GM18519 (cell line): ENCODE data around the gene HEATR3.

Source experiments
- ATAC-seq: cut with Tn5 transposase; IDR thresholded peaks from one replicate; pipeline ENCODE4 v1.9.1; 2021; ENCODE audit warnings: mild to moderate bottlenecking, moderate library complexity; ENCODE audit not compliant: unreplicated experiment, low FRiP score

The HEATR3 gene, protein sequence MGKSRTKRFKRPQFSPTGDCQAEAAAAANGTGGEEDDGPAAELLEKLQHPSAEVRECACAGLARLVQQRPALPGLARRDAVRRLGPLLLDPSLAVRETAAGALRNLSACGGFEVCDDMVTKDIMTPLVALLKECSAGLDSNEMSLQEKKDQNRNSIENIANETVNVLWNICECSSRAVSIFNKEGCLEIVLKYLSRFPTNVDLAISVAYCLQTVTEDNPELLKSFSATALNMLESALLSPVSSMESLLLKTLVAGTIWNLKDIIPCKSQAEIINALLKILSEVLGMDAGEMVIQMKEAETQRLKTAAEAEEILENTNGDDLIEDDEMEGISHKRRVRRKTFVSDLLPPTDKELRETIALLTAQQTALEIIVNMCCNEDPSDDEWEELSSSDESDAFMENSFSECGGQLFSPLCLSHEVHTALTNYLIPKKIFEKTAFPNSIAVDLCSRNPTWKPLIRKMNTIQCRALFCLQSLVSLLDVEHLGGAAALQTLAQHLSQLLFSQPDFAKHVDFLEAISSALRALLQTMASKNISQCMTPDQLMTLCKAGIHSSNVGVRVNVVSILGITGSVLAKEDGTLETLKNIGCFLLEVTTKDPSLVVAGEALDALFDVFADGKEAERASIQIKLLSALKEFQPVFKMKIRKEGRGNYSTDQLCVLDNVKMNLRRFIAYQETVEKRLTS

GRCh38 chr16:50065624-50066481 is at the start of gene HEATR3:
TSS of gene HEATR3 (plus strand) at chr16:50065970. CDS start at chr16:50066132, 162 bp downstream.
- peak; percentile 51 for ATAC-seq

GRCh38 chr16:50017553-50017952 is 48.2 kb upstream of the HEATR3 start:
- no peak for ATAC-seq

DNA sequence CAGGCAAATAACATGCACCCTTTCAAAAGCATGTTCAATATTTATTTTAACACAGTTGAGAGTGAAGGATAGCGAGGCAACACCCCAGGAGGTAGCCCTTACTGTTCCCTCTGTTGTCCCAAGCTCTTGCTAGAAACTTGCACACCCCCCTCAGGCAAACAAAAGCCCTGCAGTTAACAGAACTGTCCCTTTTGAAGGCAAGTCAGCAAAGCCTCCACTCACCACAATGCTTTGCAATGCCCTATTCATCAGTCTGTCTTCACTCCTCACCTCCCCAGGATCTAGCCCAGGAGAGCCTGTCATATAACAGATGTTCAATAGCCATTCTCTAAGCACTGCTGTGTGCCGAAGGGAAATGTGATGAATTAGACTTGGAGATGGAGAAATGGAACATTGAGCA is 44.2 kb upstream of the HEATR3 start:
- ATAC-seq, result no peak

- no peak for ATAC-seq
Measured at GRCh38 chr16:50023641-50024040, 42.1 kb upstream of the HEATR3 start.

GRCh38 chr16:50024207-50024606 is 41.6 kb upstream of the HEATR3 start:
- ATAC-seq, result no peak

DNA sequence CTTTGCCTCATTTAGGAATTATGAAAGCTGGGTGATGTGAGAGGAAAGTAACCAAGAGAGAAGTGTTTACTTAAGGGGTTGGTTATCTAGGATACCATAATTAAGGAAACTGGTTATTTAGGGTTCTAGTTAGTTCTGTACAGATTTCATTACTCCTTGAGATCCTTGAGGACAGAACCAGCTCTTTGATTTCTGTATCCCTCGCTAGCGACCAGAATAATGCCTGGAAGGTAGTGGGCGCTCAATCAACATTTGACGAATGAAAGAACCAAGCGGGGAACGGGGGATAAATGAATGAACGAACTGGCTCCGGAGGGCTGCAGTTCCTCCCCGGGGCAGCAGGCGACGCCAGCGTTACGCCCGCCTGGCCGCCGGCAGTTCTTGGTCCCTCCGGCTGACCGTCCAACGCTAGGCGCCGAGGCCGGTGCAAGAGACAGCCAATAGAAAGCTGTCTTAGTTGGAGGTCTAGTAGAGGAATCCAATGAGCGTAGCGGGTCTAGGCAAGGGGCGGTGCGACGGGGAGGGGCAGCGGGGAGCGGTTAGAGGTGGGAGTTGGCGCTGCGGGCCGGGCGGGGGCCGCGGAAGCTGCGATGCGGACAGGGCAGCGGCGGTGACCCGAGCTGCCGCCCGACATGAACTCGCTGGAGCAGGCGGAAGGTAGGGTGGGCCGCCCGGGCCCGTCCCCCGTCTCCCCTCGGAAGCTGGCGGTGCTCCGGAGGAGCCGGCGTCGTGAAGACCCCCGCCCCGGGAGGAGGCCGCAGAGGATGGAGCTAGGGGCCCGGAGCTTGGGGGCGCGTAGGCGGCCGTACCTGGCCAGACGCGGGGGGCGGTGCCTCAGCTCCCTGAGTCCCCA is 40.9 kb upstream of the HEATR3 start, which contains the start of gene CNEP1R1:
Gene CNEP1R1 (plus strand): TSS at position 542 of the 853 bp plus-strand sequence. CDS start 91 bp downstream, at position 633.
- ATAC-seq, result peak; percentile 99

GRCh38 chr16:50025537-50025931 is 40.2 kb upstream of the HEATR3 start:
- ATAC-seq, result no peak

DNA sequence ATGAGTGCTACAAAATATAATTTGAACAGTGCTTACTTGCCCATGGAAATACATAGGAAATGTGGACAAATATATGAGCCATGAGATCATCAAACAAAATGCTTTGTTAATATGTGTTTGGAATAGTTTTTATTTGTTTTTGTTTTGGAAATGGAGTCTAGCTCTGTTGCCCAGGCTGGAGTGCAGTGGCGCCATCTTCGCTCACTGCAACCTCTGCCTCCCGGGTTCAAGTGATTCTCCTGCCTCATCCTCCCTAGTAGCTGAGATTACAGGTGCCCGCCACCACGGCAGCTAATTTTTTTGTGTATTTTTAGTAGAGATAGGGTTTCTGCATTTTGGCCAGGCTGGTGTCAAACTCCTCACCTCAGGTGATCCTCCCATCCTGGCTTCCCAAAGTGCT is 37.9 kb upstream of the HEATR3 start:
- no peak for ATAC-seq

DNA sequence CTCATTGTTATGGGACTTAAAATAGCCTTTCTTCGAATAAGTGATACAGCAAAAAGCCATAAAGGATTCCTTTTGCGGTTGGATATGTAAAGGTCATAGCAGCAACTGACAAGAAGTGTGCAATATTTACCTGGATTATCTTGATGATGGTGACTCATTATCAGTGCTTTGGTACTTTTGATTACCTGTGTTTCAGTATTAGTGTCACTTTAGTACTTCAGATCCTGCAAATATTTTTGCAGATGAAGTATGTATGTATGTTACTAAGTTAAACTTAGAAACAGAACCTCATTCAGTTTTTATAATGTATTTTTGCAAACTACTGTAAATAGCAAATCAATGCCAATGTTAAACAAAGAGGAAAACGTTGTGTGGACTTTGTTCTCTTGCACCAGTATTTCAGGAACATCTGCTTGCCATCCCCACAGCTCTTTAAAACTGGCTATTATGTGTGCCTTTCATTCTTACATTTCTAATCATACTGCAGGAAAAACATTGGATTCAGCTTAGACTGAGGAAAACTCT is 30.2 kb upstream of the HEATR3 start:
- no peak for ATAC-seq

DNA sequence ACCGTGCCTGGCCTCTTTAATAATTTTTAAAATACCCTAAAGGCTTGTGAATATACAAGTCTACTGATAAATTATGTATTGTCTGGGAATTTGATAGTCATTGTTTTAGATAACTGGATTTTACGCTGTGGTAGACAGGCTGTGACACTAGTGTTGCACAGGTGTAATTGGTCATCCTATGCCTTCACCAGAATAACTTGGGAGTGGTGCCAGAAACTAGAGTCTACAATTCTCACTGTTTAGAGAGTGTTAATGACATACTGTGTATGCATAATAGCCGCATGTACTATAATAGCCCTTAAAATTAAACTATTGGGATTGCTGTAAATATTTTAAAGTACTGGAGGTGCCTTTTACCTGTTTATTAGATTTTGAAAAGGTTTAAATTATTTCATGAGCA is 29.3 kb upstream of the HEATR3 start:
- ATAC-seq, result no peak

- ATAC-seq, result no peak
Measured at GRCh38 chr16:50037662-50038220, 28.0 kb upstream of the HEATR3 start.

DNA sequence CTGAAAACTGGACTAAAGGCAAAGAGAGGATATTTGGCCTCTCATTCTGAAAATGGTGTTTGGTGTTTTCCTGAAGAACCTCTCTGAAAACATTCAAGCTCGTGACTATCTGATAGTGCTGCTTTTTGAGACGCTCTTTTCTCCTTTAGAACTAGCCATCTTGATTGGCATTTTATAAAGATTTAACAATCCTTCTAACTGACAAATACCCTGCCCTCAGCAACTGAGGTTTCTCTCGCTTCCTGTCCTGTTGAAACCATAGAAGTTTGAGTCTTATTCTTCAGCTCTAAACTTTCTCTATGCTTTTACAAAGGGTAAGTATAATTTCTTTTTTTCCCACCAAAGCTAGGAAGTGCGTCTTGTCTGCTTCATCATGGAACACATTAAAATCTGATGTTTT is 27.5 kb upstream of the HEATR3 start:
- ATAC-seq, result no peak

DNA sequence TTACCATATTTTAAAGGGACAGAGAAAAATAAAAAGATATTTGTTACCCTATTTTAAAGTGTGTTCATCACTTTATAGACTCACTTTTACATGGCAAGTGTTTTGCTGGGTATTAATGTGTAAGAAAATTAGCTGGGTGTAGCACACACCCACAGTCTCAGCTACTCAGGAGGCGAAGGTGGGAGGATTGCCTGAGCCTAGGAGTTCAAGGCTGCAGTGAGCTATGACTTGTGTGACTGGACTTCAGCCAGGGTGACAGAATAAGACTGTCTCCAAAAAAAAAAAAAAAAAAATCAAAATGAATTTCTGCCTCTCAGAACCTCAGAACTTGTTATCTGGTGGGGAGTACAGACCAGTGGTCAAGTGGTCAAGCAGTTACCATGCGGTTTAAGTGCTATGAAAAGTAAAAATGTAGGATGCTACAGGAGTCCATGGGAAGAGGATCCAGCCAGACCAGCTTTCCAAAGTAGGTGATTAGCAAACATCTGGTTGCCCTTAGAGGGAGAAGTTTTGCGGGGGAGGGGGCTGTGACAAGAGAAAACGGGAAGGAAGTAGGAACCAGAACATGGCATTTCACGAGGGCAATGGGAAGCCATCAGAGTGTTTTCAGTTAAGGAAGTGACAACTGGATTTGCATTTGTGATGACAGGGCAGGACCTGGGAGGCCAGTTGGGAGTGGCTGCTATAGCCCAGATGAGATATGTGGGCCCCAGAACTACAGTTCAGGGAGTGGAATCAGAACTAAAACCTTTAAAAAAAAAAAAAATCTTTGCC is 26.8 kb upstream of the HEATR3 start:
- ATAC-seq, result no peak

GRCh38 chr16:50040018-50040417 is 25.8 kb upstream of the HEATR3 start:
- ATAC-seq, result no peak

GRCh38 chr16:50040710-50041109 is 25.1 kb upstream of the HEATR3 start:
- no peak for ATAC-seq

DNA sequence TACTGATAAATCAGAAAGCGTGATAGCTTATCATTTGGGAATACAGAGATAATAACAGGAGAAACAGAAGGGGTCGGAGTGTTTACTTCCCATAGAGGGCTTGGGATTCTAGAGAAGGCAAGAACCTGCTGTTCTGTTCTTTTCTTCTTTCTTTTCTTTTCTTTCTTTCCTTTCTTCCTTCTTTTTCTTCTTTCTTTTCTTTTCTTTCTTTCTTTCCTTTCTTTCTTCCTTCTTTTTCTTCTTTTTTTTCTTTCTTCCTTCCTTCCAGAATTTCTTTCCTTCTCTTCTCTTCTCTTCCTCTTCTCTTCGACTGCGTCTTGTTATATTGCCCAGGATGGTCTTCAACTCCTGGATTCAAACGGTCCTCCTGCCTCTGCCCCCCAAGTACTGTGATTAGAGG is 22.4 kb upstream of the HEATR3 start:
- no peak for ATAC-seq

- ATAC-seq, result no peak
Measured at GRCh38 chr16:50045412-50045811, 20.4 kb upstream of the HEATR3 start.

- no peak for ATAC-seq
Measured at GRCh38 chr16:50046853-50047252, 18.9 kb upstream of the HEATR3 start.

GRCh38 chr16:50047864-50048263 is 17.9 kb upstream of the HEATR3 start:
- ATAC-seq, result no peak
